GM12891 (cell line): Measurements from ENCODE around the gene SLC25A6.

Experiments used
- POLR2A ChIP-seq: IDR thresholded peaks from 2 replicates; pipeline ENCODE4 v1.6.1; 2011; ENCODE audit warnings: low read depth, low read length, control low read depth
- POLR2AphosphoS5 ChIP-seq: IDR thresholded peaks from 2 replicates; pipeline ENCODE4 v1.6.1; 2011; ENCODE audit warnings: low read depth, low read length, control low read depth
- TAF1 ChIP-seq: IDR thresholded peaks from 2 replicates; pipeline ENCODE4 v1.6.1; 2011; ENCODE audit warnings: low read depth, low read length, control low read depth

DNA sequence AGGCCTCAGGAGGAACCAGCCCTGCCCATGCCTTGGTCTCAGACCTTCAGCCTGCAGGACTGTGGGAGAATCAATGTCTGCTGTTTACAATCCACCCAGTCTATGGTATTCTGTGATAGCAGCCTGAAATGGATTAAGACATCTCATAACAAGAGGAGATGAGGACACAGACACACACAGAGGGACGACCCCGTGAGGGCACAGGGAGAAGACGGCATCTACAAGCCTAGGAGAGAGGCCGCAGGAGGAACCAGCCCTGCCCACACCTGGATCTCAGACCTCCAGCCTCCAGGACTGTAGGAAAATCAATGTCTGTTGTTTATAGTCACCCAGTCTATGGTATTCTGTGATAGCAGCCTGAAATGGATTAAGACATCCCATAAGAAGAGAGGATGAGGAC, 3.3 kb downstream of the SLC25A6 start:
- TF ChIP-seq POLR2AphosphoS5 (no peak), TAF1 (no peak), POLR2A (no peak)
